K562 (cell line): Measurements from ENCODE around the gene CWF19L1. TPM values are rescaled to one million over a fixed set of nuclear protein-coding genes. Genes with fewer than 3 reads are reported as not detected.

Experiments used
- AFF1 ChIP-seq, 2 experiments: fragments of 450-650 bp; IDR thresholded peaks; 2 replicates each; pipeline ENCODE4 v1.6.1; 2018; ENCODE audit warnings: mild to moderate bottlenecking in 2 of 2, low read depth in 1 of 2; ENCODE audit not compliant: partially characterized antibody in 2 of 2
- BRD9 ChIP-seq: fragments of 450-650 bp; IDR thresholded peaks from 2 replicates; pipeline ENCODE4 v1.6.1; 2018; ENCODE audit warnings: low read depth; ENCODE audit not compliant: partially characterized antibody
- BRF2 ChIP-seq: IDR thresholded peaks from 3 replicates; pipeline ENCODE4 v1.6.1; 2011; ENCODE audit warnings: borderline replicate concordance, mild to moderate bottlenecking; ENCODE audit not compliant: insufficient read length, insufficient read depth
- EWSR1 ChIP-seq: fragments of 450-650 bp; IDR thresholded peaks from 2 replicates; pipeline ENCODE4 v1.6.1; 2018; ENCODE audit warnings: borderline replicate concordance, mild to moderate bottlenecking, low read depth, moderate library complexity; ENCODE audit not compliant: partially characterized antibody
- JUND ChIP-seq, 2 experiments: IDR thresholded peaks; 2 replicates in 1 of 2; 3 replicates in 1 of 2; pipeline ENCODE4 v1.6.1; 2011; ENCODE audit warnings: borderline replicate concordance in 2 of 2, low read depth in 2 of 2, low read length in 2 of 2, improper control_type of control experiment in 1 of 2, missing biosample characterization in 1 of 2, missing genetic modification characterization in 1 of 2, missing genetic modification reagents in 1 of 2
- L3MBTL2 ChIP-seq: fragments of 450-650 bp; IDR thresholded peaks from 2 replicates; pipeline ENCODE4 v1.6.1; 2016; ENCODE audit warnings: mild to moderate bottlenecking, moderate library complexity
- RCOR1 ChIP-seq, 2 experiments: IDR thresholded peaks; 2 replicates each; pipeline ENCODE4 v1.6.1; 2012; ENCODE audit warnings: low read depth in 2 of 2, low read length in 2 of 2, borderline replicate concordance in 1 of 2, improper control_type of control experiment in 1 of 2
- SMARCA5 ChIP-seq: fragments of 450-650 bp; IDR thresholded peaks from 2 replicates; pipeline ENCODE4 v1.6.1; 2016
- UBTF ChIP-seq, 2 experiments: IDR thresholded peaks; 2 replicates each; pipeline ENCODE4 v1.6.1; 2012; ENCODE audit warnings: improper control_type of control experiment in 2 of 2, low read depth in 2 of 2, low read length in 2 of 2, borderline replicate concordance in 1 of 2
- ZNF134 ChIP-seq: fragments of 250-450 bp; sonication (Bioruptor Pico); conservative IDR thresholded peaks from 2 replicates; pipeline ENCODE4 v1.4.0; 2020
- ZNF384 ChIP-seq: IDR thresholded peaks from 2 replicates; pipeline ENCODE4 v1.6.1; 2012; ENCODE audit warnings: low read depth, low read length, improper control_type of control experiment
- ZSCAN32 ChIP-seq: fragments of 450-650 bp; formaldehyde crosslinking; IDR thresholded peaks from 2 replicates; pipeline ENCODE4 v1.4.0; 2020; ENCODE audit warnings: mild to moderate bottlenecking, moderate library complexity
- polyA plus RNA-seq, 8 experiments: library from polyadenylated mRNA; depleted of rRNA in 4 of 8; stranded (reverse) in 5 of 8; unstranded in 3 of 8; fragments of >200 nt; fragmentation: Nextera tagmentation in 2 of 8; fragmentation: Illumina TruSeq in 1 of 8; extraction: Ambion mirVana in 2 of 8; extraction: Trizol in 1 of 8; gene quantifications; 2 replicates each; pipeline versions ENCODE4 v1.2.1 to v1.2.3, GENCODE V29; 2011 to 2014; ENCODE audit warnings: inconsistent platforms in 1 of 8, missing spikeins in 1 of 8
- total RNA-seq, 7 experiments: library from RNA; depleted of rRNA in 6 of 7; stranded (reverse); fragments of >200 nt in 6 of 7; fragmentation: Illumina TruSeq in 2 of 7; extraction: Trizol in 2 of 7; gene quantifications; 2 replicates each; pipeline versions ENCODE4 v1.2.1 to v1.2.3, GENCODE V29; 2011 to 2021; ENCODE audit warnings: low replicate concordance in 1 of 7
- TF ChIP-seq, protein P1 (sequence below): IDR thresholded peaks from 2 replicates; pipeline ENCODE4 v1.6.1; 2011; ENCODE audit not compliant: insufficient read length; ENCODE audit errors: extremely low read depth
- TF ChIP-seq, protein P2 (sequence below): fragments of 450-650 bp; IDR thresholded peaks from 2 replicates; pipeline ENCODE4 v1.6.1; 2016; ENCODE audit warnings: low read depth, mild to moderate bottlenecking, moderate library complexity

CWF19L1 gene
- total and polyA plus RNA-seq, 9 of the 15 experiments (the other 6 are each of a cell fraction or from before 2014, with no cell fraction given) = 19.5 to 49.9 (median 30.9) TPM

GRCh38 chr10:100286051-100287033, 18.9 kb upstream of the CWF19L1 start, which contains the start of gene BLOC1S2 (continued):
- no peak for TF ChIP-seq BRF2
- TF ChIP-seq AFF1 (IDR thresholded peaks at IDR 0.05; ENCODE audit: low read depth in 1 of 2, partially characterized antibody in 2 of 2) = peak in 1 of 2 experiments; percentile 30
- TF ChIP-seq ZNF384 = no peak
- TF ChIP-seq JUND (IDR thresholded peaks at IDR 0.05; ENCODE audit: borderline replicate concordance, low read depth, low read length) = 0 out of 2 replicates have a peak, but pooled peaks have one; percentile 27
- peak; percentile 22; the same call in 1 of the 3 replicates for TF ChIP-seq JUND (tag; IDR thresholded peaks at IDR 0.05; ENCODE audit: borderline replicate concordance, low read depth, low read length)
- TF ChIP-seq, protein P1, sequence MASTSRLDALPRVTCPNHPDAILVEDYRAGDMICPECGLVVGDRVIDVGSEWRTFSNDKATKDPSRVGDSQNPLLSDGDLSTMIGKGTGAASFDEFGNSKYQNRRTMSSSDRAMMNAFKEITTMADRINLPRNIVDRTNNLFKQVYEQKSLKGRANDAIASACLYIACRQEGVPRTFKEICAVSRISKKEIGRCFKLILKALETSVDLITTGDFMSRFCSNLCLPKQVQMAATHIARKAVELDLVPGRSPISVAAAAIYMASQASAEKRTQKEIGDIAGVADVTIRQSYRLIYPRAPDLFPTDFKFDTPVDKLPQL = no peak
- TF ChIP-seq ZSCAN32 = no peak
- no peak for TF ChIP-seq UBTF (IDR thresholded peaks at IDR 0.05; ENCODE audit: borderline replicate concordance in 1 of 2, low read depth in 2 of 2, low read length in 2 of 2)
- peak; percentile 43 for TF ChIP-seq BRD9
- 0 out of 4 replicates have a peak, but pooled peaks of 1 of the 2 experiments have one; percentile 43 for TF ChIP-seq RCOR1 (IDR thresholded peaks at IDR 0.05; ENCODE audit: borderline replicate concordance in 1 of 2, low read depth in 2 of 2, low read length in 2 of 2)
- TF ChIP-seq EWSR1 = no peak
- TF ChIP-seq ZNF134 (CRISPR knock-in tag) = no peak
- TF ChIP-seq SMARCA5 = 0 out of 2 replicates have a peak, but pooled peaks have one; percentile 44
- TF ChIP-seq, protein P2, sequence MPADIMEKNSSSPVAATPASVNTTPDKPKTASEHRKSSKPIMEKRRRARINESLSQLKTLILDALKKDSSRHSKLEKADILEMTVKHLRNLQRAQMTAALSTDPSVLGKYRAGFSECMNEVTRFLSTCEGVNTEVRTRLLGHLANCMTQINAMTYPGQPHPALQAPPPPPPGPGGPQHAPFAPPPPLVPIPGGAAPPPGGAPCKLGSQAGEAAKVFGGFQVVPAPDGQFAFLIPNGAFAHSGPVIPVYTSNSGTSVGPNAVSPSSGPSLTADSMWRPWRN = no peak
- TF ChIP-seq L3MBTL2 = peak; percentile 75
